HG03025 (cell line): ENCODE data around the gene GATD1.

ENCODE experiments used
- ATAC-seq: cut with Tn5 transposase; IDR thresholded peaks from one replicate; pipeline ENCODE4 v1.9.1; 2021; ENCODE audit warnings: mild to moderate bottlenecking, moderate library complexity; ENCODE audit not compliant: unreplicated experiment, low FRiP score

The GATD1 gene, protein sequence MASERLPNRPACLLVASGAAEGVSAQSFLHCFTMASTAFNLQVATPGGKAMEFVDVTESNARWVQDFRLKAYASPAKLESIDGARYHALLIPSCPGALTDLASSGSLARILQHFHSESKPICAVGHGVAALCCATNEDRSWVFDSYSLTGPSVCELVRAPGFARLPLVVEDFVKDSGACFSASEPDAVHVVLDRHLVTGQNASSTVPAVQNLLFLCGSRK

DNA sequence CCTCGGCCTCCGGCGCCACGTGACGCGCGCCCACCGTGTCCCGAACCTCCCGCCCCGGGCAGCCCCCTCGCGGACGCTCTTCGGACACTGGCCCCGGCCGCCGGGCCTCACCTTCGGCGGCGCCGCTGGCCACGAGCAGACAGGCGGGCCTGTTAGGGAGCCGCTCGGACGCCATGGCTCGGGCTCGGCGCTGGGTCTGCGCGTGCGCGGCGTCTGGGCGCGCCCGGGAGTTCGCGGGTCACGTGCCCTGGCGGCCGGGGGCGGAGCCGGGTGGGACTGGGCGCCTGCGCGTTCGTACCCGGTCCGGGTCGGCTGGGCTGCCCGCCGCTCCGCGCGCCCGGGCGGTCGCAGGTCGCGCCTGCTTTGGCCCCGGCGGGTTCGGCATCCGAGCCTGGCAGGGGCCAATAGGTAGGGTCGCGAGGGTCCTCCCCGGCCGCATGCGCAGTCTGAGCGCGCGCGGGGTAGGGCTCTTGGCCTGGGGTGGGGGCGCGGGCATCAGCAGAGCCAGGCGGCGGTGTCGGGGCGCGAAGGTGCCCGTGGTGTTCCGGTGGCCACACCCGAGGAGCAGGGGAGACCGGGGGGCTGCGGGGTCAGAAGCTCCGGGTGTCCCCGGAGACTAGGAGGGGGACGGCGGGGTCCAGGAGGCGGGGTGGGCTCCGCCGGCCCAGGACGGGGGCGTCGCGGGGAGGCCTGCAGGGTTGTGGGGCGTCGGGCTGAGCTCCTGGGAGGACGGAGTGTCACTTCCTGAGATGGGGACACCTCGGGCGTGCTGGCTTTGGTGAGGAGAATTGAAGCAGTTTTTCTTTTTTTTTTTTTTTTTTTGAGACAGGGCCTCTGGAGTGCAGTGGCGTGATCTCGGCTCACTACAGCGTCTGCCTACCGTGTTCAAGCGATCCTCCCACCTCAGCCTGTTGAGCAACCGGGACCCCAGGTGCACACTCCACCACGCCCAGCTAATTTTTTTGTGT is at the start of gene GATD1:
GATD1 (minus strand) TSS at position 200 of the 968 bp plus-strand sequence; CDS start at position 175, 25 bp downstream.
- ATAC-seq: peak; percentile 69

DNA sequence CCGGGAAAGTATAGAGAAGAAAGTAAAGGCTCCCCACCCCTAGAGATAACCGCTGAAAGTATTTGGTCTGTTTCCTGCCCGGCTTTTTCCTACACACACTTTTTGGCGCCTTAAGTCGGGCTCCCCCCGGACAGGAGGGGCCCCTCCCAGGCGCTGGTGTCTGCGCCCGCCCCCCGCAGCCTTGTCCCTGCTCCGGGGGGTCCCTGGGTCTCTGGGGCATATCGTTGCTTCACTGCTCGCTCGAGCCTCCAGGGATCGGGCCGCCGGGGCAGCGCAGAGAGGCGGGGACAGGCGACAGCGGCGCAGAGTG is 49.5 kb upstream of the GATD1 start:
- ATAC-seq: no peak

DNA sequence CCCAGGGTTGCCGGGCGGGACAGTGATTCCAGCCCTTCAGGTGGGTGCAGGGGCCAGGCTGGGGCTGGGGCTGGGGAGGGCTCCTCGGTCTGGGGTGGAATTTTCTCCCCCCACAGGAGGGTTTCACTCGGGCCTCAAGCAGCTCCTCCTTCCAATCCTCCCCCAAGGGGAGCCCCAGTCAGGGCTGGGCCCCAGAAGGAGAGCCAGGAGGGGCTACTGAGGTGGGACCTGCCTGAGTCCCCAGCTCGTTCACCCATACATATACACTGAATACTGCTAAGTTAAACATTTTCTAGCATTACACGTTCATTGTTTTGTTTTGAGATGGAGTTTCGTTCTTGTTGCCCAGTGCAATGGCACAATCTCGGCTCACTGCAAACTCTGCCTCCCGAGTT is 48.9 kb upstream of the GATD1 start:
- no peak for ATAC-seq

DNA sequence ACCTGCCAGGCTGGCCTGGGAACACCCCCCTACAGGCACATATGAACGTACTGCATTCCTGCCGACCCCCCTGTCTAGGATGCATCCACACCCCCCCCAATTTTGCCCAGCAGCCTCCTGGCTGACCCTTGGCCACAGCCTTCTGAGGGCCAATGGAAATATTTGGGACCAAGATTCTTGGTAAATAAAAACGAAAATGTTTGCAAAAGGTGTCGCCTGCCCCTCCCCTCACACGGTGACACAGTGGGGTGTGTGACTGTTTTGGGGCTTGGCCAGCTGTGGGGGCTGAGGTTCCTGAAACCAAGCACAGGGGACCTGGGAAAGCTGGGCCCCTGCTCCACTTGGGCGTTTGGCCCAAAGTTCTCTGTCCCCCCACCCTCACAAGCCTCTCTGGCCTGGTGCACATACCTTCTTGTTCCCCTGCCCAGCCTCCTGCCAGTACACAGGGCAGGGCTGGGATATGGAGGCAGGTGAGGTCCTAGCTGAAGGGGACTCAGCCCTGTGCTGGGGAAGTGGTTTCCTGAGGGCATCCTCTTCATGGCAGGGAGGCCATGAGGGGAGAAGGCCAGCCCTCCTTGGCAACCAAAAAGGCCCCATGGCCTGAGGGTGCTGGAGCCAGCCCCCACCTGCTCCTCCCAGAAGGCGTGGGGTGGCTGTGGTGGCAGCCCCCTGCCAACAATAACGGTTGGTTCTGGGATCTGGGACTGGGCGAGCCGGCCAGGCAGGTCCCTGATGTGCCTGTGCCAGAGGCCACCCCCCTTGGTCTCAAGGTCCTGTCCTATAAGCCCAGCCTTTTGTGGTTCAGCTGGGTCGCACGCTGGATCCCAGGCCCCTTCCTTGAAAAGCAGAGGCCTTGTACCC is 48.3 kb upstream of the GATD1 start:
- ATAC-seq: no peak

DNA sequence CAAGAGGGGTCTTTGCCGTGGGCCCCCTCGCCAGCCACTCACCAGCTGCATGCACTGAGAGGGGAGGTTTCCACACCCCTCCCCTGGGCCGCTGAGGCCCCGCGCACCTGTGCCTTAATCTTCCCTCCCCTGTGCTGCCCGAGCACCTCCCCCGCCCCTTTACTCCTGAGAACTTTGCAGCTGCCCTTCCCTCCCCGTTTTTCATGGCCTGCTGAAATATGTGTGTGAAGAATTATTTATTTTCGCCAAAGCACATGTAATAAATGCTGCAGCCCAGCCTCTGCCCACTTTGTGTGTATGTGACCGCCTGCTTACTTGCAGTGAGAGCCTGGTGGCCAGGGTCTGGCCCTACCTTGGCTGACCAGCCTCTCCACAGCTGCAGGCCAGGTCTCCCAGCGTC is 47.7 kb upstream of the GATD1 start:
- no peak for ATAC-seq

DNA sequence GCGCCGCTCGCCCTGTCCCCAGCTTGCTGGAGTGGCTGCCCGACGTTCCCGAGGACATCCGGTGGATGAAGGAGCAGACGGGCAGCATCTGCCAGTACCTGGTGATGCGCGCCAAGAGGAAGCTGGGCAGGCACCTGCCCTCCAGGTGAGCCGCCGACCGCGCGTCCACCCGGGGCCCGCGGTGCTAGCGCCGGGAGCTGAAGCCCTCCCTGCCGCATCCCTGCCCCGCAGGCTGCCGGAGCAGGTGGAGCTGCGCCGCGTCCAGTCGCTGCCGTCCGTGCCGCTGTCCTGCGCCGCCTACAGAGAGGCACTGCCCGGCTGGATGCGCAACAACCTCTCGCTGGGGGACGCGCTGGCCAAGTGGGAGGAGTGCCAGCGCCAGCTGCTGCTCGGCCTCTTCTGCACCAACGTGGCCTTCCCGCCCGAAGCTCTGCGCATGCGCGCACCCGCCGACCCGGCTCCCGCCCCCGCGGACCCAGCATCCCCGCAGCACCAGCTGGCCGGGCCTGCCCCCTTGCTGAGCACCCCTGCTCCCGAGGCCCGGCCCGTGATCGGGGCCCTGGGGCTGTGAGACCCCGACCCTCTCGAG is 47.1 kb upstream of the GATD1 start:
- ATAC-seq: no peak

DNA sequence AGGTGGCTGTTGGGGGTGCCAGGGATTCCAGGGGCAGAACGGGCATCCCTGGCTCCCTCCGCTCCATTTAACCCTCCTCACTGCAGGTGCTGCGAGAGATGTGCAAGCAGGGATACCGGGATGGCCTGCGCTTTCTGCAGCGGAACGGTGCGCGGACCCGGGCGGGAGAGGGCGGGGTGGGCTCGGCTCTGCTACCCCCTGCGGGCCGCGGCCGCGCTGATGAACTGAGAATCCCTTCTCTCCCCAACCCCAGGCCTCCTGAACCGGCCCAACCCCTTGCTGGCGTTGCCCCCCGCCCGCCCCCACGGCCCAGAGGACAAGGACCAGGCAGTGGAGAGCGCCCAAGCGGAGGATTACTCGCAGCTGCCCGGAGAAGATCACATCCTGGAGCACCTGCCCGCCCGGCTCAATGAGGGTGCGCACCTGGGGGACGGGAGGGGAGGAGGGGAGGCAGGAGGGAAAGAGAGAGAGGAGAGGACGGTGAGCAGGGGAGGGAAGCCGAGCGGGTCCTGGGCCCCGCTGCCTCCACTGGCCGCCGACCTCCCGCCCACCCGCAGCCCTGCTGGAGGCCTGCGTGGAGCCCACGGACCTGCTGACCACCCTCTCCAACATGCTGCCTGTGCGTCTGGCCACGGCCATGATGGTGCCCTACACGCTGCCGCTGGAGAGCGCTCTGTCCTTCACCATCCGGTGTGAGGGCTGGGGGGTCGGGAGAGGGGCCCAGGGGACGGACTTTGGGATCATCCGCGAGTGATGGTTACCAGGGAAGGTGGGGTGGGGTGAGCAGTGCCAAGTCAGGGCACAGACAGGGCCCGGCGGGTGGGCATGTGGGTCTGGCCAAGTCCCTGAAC is 46.4 kb upstream of the GATD1 start:
- no peak for ATAC-seq

DNA sequence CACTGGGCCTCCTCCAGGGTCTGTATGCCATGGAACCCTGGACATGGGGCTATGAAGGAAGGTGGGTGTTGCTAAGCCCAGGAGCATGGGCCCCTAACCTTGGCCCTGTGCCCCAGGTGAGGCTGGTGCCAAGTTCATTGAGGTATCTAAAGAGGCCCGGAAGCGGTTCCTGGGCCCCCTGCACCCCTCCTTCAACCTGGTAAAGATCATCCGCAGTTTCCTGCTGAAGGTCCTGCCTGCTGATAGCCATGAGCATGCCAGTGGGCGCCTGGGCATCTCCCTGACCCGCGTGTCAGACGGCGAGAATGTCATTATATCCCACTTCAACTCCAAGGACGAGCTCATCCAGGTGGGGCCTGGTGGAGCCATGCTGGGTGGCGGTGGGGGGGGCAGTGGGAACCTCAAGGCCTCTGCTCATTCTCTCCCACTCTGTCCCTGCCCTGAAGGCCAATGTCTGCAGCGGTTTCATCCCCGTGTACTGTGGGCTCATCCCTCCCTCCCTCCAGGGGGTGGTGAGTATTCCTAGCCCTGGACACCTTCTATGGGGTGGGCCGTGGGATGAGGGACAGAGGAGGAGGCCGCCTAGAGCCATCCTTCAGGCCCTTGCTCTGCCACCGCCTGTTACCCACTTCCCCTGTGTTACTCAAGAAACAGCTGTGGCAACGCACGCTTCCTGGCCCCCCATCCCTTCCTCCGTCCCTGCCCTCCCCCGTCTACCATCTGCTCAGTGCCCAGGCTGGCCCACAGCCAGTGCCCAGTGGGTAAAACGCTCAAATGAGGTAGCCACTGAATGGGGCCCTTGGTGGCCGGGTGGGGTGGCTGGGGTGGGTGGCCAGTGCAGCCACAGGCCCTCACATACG is 44.5 kb upstream of the GATD1 start:
- no peak for ATAC-seq

DNA sequence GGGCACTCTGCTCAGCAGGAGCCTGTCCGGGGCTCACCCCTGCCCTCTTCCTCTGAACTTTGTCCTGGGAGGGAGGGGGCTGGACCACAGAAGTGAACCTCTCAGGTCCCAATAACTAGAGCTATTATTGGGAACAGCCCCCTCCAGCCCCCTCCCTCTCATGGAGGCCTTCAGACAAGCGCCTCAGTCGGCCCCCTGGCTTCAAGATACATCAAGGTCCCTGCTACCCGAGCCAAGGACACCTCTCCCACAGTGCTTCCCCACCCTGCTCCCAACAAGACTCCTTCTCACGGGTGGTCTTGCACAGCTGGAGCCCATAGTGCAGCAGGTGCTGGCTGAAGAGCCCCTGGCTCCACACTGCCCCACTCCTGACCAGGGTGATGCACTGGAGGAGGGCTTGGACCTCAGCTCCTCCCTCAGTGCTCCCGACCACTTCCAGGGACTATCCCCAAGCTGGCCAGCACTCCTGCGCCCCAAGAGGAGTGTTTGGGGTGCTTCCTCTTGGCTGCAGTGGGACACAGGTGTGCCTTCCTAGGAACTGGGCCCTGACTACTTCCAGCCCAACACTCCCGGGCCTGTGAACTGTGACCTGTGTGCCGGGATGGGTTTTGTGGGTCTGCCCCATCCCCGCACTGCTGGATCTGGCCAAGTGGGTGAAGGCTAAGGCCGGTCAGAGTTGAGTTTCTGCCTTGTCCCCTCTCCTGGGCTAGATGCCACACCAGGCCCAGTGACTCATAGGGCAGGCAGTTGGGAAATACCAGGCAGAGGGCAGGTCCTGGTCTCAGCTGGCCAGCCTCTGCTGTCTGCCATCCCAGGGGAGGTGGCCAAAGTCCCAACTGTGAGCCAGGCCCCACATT is 43.6 kb upstream of the GATD1 start:
- ATAC-seq: no peak

DNA sequence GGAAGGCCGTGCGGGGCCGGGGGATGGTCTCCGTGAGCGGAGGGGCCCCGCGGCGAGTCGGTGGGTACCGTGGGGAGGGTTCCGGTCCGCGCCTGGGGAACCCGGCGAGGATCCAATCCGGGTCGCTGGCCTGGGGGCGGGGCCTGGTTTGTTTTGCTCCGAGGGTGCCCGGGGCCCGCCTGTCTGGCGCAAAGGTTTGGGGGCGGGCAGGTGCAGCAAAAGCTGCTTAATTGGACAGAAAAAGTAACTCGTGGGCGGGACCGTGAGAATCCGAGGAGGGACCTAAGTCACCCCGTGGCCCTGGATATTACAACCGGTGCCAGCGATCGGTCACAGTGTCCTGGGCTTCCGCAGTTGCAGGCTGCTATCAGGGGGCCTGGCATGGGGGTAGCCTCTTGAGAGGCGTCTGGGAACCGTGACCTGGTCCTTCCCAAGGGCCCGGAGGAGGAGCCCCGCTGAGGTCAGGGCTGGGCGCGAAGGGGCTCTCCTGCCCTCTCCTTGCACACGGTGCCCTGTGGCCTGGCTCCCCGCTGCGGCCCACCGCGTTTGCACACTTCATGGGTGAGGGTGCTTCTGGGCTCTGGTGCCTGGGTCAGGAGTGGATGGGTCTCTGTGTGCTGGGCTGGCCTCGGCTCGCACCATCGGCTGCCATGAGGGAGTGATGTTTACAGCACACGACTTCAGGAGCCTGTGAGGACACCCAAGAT is 42.8 kb upstream of the GATD1 start:
- peak; percentile 49 for ATAC-seq

DNA sequence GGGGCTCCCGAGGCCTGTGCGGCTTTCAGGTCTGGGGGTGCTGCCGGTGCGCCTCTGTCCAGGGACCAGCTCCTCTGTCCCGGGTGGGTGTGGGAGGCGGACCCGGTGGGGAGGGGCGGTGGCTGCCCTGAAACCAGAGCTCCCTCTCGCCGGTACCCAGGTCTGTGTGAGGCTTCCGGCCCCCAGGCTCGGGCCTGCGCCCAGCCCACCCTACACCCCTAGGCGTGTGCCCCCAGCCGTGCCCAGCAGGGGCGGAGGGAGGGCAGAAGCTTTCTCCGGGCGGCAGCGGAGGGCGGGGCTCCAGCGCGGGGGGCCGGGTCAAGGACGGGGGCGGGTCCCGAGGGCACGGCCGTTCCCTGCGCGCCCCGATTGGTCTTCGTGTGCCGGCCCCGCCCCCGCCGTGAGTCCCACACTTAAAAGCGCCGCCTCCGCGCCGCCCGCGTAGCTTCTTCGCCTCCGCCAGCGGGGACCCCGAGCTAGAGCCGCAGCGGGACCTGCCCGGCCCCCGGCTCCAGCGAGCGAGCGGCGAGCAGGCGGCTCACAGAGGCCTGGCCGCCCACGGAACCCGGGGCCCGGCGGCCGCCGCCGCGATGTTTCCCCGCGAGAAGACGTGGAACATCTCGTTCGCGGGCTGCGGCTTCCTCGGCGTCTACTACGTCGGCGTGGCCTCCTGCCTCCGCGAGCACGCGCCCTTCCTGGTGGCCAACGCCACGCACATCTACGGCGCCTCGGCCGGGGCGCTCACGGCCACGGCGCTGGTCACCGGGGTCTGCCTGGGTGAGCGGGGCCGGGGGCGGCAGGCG is 42.0 kb upstream of the GATD1 start:
- ATAC-seq: peak; percentile 72

DNA sequence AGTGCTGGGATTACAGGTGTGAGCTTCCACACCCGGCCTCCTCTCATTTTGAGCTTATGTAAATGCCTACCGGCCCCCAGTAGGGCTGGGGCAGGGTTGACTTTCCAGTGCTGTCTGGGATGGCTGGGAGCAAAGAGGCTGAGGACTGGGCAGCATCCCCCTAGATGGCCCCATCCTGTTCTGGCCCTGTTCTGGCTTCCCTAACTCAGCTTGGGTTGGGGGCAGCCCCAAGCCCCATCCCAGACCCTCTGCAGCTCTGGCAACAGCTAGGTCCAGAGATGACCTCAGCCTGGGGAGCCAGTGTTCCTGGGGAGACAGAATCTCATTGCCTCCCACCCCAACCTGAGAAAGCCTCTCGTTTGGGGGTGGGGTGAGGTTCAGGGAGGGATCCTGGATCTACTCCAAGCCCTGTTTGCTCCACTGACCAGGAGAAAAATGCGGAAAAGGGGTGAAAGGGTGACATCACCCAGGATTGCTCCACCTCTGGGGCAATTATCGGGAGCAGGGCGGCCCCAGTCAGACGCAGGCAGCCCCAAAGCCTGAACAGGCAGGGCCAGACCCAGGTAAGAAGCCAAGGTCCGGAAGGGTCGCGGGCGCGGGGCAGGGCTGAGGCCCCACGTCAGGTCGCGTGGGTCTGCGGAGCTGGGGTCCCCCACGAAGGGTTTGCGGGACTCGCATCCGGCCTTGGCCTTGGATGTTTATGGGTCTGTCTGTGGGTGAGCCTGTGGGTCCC is 41.3 kb upstream of the GATD1 start, which contains the start of gene PNPLA2:
PNPLA2 (plus strand) TSS at position 519 of the 733 bp plus-strand sequence. CDS start 805 bp downstream, outside the sequence.
- no peak for ATAC-seq

DNA sequence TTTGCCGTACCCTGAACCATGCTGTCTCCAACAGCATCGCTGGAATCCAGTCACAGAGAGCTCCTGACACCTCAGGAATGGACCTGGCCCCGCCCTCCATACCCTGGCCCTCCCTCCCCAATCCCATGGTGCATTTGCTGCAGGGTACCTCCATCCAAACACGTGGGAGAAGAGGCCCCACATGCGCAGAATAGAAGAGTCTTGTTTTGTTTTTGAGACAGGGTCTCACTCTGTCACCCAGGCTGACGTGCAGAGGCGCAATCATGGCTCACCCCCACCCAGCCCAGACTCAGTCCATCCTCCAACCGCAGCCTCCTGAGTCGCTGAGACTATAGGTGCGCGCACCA is 39.1 kb upstream of the GATD1 start:
- no peak for ATAC-seq

DNA sequence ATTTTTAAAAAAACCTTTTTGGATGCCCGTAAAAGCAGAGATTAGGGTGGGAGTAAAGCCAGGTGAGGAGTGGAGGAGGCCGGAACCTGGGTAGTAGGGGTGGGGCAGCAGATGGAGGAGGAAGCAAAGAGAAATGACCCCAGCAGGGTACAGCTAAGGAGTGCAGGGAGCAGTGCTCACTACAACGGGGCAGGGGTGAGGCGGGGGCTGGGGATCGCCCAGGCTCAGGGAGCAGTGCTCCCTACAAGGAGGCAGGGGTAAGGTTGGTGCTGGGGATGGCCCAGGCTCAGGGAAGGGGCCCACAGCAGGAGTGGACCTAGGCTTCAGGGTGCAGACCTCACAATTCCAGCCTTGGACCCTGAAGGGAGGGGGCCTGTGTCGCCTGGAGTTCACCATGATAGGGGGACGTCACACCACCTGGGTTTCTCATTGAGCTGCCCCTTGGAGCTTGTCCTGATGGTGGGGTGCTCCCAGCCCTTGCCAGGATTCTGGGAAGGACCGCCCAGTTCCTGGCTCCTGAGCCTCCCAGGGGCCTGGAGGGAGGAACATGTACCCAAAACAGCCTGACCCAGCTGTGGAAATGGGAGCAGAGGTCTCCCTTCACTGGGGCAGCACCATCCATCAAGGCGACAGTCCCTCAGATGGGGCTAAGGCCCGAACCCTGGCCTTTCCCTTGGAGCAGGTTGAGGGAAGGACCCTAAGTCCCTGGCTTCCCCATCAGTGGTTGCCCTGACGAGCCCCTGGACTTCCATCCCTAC is 38.6 kb upstream of the GATD1 start:
- no peak for ATAC-seq

DNA sequence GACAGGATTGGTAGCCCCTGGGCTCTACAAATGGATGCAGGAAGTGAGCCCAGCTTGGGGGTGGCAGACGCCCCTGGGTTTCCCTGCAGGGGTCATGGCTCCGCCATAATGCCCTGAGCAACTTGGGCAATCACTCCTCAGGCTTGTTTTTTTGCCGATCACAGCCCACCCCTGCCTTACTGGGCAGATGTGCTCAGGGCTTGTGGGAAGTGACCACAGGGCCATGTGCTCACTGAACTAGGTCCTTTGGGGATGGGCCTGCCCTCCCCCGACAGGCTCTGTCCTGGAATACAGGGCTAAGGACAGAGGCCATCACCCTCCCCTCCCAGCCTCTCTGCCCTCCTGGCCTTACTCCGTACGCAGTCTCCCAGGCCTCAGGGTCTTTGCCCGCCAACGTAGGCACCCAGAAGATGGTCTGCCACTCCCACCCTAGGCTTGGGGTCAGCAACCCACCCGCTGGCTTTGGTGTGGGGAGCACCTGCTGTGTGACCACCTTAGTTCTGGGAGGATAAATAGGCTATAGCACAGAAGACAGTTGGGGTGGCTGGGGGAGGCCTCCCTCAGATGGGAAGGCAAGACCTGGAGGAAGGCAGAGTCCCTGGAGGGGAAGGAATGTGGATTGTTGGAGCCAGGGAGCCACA is 36.3 kb upstream of the GATD1 start:
- ATAC-seq: no peak
